GM21717 (cell line): ENCODE results near the gene KYAT1.
"Not testable (repeated sequence)": the region's sequence is repeated elsewhere in the genome, so short reads cannot be mapped to it uniquely, and the experiment has no call there.

Source experiments
- ATAC-seq: cut with Tn5 transposase; IDR thresholded peaks from one replicate; pipeline ENCODE4 v1.9.1; 2021; ENCODE audit warnings: mild to moderate bottlenecking, moderate library complexity; ENCODE audit not compliant: unreplicated experiment

Gene KYAT1

GRCh38 chr9:128820665-128821583, 60.8 kb downstream of the KYAT1 start:
- ATAC-seq, result no peak

DNA sequence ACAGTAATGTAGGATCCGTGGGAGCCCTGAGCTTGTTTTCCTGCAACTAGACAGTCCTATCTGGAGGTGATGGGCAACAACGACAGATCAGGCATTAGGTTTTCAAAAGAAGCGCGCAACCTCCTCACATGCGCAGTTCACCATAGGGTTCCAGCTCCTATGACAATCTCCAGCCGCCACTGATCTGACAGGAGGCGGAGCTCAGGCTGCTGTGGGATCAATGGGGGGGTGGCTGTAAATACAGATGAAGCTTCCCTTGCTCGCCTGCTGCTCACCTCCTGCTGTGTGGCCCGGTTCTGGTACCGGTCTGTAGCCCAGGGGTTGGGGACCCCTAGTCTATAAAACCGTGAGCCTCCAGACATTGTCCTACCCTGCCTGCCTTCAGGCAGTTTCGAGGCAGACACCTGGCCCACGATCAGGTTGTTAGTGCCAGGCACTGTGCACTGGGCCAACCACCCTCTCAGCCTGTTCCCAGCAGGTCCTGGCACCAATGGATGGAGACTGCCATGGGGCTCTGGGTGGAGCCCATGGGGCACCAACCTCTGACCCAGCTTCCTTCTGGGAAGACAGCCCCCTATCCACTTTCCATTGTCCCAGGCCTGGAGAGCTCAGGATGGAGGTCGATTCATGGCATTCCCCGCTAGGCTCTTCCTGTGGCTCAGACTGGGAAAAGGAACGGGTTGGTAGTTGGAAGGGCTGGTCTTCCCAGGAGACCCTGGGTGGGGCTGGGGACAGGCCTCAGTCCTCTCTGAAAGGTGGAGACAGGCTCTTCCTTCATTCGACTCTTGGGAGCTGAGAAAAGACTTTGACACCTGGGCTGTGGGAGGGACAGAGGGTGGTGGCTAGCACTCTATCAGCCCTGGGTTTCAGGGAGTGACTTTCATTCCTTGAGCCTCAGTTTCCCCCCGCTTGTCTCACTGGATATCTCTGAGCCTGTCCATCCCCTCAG, 61.8 kb downstream of the KYAT1 start:
- no peak for ATAC-seq

GRCh38 chr9:128818839-128819715, 62.7 kb downstream of the KYAT1 start:
- ATAC-seq, result peak; percentile 31

DNA sequence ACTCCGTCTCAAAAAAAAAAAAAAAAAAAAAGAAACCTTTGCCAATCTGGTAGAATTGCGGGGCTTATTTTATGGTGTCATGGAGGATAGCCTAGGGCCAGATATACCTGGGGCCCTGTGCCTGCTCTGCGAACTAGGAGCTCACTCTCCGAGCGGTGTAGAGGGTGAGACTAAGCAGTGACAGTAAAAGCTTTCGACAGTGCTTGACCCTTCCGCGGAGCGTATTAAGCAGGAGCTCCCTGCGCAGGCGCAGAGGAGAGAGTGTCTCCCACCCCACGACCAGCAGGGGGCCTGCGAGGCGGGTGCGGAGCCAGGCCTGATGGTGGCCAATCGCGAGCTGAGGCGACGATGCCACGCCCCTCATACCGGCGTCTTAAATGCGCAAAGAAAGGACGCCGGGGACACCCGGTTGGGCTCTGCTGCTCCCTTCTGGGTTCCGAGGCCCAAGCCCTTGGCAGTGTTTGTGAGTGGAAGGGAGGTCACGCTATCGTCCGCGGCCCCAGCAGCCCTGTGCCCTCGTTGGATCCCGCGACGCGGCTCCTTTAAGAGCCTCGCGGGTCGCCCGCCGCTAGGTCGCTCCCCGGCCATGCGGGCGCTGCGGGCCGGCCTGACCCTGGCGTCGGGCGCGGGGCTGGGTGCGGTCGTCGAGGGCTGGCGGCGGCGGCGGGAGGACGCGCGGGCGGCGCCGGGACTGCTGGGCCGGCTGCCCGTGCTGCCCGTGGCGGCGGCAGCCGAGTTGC, 63.5 kb downstream of the KYAT1 start, which contains the start of gene ENDOG:
ENDOG (plus strand) TSS at position 402 of the 740 bp plus-strand sequence; CDS start at position 587, 185 bp downstream.
- peak; percentile 86 for ATAC-seq

DNA sequence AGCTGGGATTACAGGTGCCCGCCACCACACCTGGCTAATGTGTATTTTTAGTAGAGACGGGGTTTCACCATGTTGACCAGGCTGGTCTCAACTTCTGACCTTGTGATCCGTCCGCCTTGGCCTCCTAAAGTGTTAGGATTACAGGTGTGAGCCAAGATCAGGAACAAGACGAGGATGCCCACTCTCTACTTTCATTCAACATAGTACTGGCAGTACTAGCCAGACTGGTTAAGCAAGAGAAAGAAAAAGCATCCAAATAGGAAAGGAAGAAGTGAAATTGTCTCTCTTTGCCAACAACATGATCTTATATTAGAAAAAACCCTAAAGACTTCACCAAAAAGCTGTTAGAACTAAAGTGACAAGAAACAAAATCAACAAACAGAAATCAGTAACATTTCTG, 70.9 kb downstream of the KYAT1 start:
- ATAC-seq, result no peak

GRCh38 chr9:128809831-128810230, 71.9 kb downstream of the KYAT1 start:
- no peak for ATAC-seq

GRCh38 chr9:128809036-128809599, 72.6 kb downstream of the KYAT1 start:
- ATAC-seq, result no peak

GRCh38 chr9:128808543-128808942, 73.2 kb downstream of the KYAT1 start:
- ATAC-seq, result no peak

DNA sequence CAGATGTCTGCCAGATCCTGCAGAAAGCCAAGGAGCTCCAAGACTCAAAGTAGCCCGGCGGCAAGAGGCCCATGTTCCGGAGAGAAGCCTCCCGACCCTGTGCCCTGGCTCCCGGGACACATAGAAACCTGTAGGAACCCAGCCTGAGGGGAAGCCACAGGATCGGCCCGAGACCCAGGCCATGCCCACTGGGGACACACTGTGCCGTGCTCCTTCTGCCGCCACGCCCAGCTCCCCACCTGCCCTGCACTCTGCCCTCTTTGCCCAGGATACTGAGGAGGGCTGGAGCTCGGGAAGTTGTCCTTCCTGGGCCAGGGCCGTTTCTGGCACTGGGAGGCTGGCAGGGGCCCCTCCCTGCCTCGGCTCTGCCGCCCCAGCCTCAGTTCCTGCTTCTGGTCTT, 73.9 kb downstream of the KYAT1 start:
- no peak for ATAC-seq

DNA sequence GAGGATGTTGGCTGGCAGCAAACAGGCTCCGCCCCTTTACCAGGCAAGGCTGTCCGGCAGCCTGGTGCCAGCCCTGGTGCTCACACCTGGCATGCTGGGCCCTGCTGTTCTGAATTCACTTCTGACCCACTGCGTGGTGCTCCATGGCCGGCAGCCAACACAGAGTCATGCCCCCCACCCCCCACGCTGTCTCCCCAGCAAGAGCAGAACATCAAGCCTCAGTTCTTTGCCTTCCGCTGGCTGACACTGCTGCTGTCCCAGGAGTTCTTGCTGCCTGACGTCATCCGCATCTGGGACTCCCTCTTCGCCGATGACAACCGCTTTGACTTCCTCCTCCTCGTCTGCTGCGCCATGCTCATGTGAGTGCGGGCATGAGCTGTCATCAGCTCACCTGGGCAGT, 76.1 kb downstream of the KYAT1 start:
- ATAC-seq, result no peak

DNA sequence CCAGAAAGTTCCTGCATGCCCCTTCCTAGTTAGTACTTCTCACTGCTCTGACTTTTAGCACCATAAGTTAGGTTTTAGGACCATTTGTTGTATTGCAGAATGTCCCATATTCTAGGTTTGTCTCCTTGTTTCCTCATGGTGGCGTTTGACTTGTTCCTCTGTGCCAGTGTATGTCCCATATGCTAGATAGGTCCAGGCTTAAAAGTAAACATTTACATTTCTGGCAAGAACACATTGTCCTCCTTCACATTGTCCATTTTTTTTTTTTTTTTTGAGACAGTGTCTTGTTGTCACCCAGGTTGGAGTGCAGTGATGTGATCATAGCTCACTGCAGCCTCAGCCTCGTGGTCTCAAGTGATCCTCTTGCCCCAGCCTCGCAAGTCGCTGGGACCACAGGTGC, 79.3 kb downstream of the KYAT1 start:
- no peak for ATAC-seq

DNA sequence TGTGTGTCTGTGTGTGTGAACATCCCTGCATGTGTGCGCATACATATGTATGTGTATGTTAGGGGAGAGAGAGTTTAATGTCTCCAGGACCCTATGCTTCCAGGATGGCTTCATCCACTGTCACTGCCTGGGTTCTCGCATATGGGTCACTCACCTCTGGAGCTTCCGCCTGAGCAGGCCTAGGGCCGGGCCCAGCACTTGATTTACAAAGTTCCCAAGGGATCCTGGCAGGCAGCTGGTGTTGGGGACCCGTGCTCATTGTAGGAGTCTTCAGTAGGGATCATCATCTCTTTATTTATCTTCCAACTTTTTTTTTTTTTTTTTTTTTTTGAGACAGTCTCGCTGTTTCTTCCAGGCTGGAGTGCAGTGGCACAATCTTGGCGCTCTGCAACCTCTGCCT, 81.7 kb downstream of the KYAT1 start:
- ATAC-seq, result no peak

DNA sequence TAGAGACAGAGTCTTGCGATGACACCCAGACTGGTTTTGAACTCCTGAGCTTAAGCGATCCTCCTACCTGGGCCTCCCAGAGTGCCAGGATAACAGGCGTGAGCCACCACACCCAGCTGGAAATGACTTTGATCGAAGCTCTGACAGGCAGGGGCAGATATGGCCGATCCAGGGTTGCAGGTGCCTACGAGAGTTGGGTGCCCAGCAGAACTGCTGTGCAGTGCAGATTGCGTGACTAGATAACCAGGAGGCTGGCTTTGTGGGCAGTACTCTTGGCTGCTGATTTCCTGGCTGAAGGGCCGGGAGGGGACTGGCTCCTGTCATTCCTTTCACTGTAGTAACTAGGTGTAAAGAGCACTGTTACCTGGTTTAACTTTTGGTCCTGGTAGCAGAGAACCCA, 82.9 kb downstream of the KYAT1 start:
- ATAC-seq, result no peak

DNA sequence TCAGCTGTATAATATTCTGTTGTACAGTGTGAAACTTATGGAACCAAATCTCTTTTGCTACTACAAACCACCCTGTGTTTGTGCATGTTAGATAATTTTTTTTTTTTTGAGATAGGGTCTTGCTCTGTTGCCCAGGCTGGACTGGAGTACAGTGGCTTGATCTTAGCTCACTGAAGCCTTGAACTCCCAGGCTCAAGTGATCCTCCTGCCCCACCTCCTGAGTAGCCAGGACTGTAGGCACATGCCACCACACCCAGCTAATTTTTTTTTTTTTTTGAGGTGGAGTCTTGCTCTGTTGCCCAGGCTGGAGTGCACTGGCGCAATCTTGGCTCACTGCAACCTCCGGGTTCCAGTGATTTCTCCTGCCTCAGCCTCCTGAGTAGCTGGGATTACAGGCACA, 86.8 kb downstream of the KYAT1 start:
- not testable (repeated sequence) for ATAC-seq

GRCh38 chr9:128792978-128793686, 88.6 kb downstream of the KYAT1 start:
- ATAC-seq, result no peak

GRCh38 chr9:128792134-128792533, 89.6 kb downstream of the KYAT1 start:
- ATAC-seq, result no peak

GRCh38 chr9:128790536-128790935, 91.2 kb downstream of the KYAT1 start:
- no peak for ATAC-seq

GRCh38 chr9:128788445-128788844, 93.3 kb downstream of the KYAT1 start:
- no peak for ATAC-seq

GRCh38 chr9:128787659-128788058, 94.1 kb downstream of the KYAT1 start:
- no peak for ATAC-seq
